ENCODE data around the gene CROCC.
"Not testable (repeated sequence)": the region's sequence is repeated elsewhere in the genome, so short reads cannot be mapped to it uniquely, and the experiment has no call there.

GRCh38 chr1:16899020-16899419, 22.7 kb upstream of the CROCC start:
- not testable (repeated sequence) for TF ChIP-seq PATZ1 (CRISPR knock-in tag; IDR thresholded peaks at IDR 0.05; ENCODE audit: borderline replicate concordance); BACH2 (CRISPR knock-in tag; IDR thresholded peaks at IDR 0.05; ENCODE audit: borderline replicate concordance); RARB (CRISPR knock-in tag; IDR thresholded peaks at IDR 0.05)

Measured in SK-N-SH treated with all-trans-retinoic acid at 6 μM for 48 hours (cell line).